Panc1 (cell line): Measurements from ENCODE around the gene DESI1. TPM values are rescaled to one million over a fixed set of nuclear protein-coding genes. Genes with fewer than 3 reads are reported as not detected.

Experiments
- ATAC-seq: fragments of 200-7000 bp; cut with Tn5 transposase; 2 replicates; pipeline ENCODE4 v1.9.1; 2020; ENCODE audit warnings: mild to moderate bottlenecking, moderate library complexity
- BruUV-seq: library from RNA; stranded (reverse); fragments of 400-500 nt; replicated peaks from 2 replicates; lab custom pipeline; 2021; lab: Mats Ljungman, UMichigan
- CTCF ChIA-PET: fragments of 300-600 bp; sonication (Branson Sonifier 250); formaldehyde crosslinking; loops from one replicate; lab custom pipeline; 2022; ENCODE audit warnings: antibody characterized with exemption; lab: Charles Lee
- POLR2A ChIA-PET: fragments of 300-600 bp; sonication (Branson Sonifier 250); formaldehyde crosslinking; loops from one replicate; lab custom pipeline; 2022; ENCODE audit warnings: antibody characterized with exemption; lab: Charles Lee
- DNase-seq: peaks from one replicate; pipeline ENCODE4 v3.0.0-alpha.2; 2010; ENCODE audit warnings: low read depth, low spot score
- H3K27ac ChIP-seq: 2 replicates; pipeline ENCODE4 v1.5.1; 2011; ENCODE audit warnings: mild to moderate bottlenecking, low read length, inconsistent platforms
- H3K27me3 ChIP-seq: fragments of 200-500 bp; sonication (Bioruptor generic); 2 replicates; pipeline ENCODE4 v1.6.0; 2014; ENCODE audit warnings: low read length, inconsistent platforms; ENCODE audit not compliant: control insufficient read depth, insufficient read depth
- H3K36me3 ChIP-seq: fragments of 200-500 bp; sonication (Bioruptor generic); 2 replicates; pipeline ENCODE4 v1.5.1; 2014; ENCODE audit warnings: inconsistent platforms, mild to moderate bottlenecking, low read length, moderate library complexity; ENCODE audit not compliant: control insufficient read depth, insufficient read depth
- H3K4me1 ChIP-seq: 2 replicates; pipeline ENCODE4 v1.5.1; 2011; ENCODE audit warnings: inconsistent platforms, mild to moderate bottlenecking, low read length, moderate library complexity; ENCODE audit not compliant: control insufficient read depth, insufficient read depth
- H3K4me3 ChIP-seq, 2 experiments: 2 replicates each; pipeline ENCODE4 v1.5.1; 2011 to 2012; ENCODE audit warnings: low read depth in 2 of 2, low read length in 2 of 2, mild to moderate bottlenecking in 2 of 2, inconsistent platforms in 1 of 2, moderate library complexity in 1 of 2
- H3K9me3 ChIP-seq: fragments of 200-500 bp; sonication (Bioruptor generic); 2 replicates; pipeline ENCODE4 v1.5.1; 2014; ENCODE audit warnings: low read depth, mild to moderate bottlenecking, inconsistent platforms, low read length, moderate library complexity; ENCODE audit not compliant: control insufficient read depth, insufficient read depth
- CTCF ChIP-seq: fragments of 450-650 bp; IDR thresholded peaks from 2 replicates; pipeline ENCODE4 v1.5.1; 2017; ENCODE audit warnings: mild to moderate bottlenecking
- POLR2AphosphoS5 ChIP-seq: IDR thresholded peaks from 2 replicates; pipeline ENCODE4 v1.6.1; 2012; ENCODE audit warnings: mild to moderate bottlenecking, low read depth, low read length, moderate library complexity
- REST ChIP-seq, 2 experiments: IDR thresholded peaks; 2 replicates each; pipeline ENCODE4 v1.6.1; 2011 to 2012; ENCODE audit warnings: low read depth in 2 of 2, control low read depth in 1 of 2, low read length in 1 of 2, mild to moderate bottlenecking in 1 of 2, moderate library complexity in 1 of 2; ENCODE audit not compliant: insufficient read depth in 1 of 2
- SIN3A ChIP-seq: IDR thresholded peaks from 2 replicates; pipeline ENCODE4 v1.6.1; 2012; ENCODE audit warnings: low read depth, mild to moderate bottlenecking, low read length, moderate library complexity, borderline replicate concordance; ENCODE audit not compliant: insufficient read depth
- TCF7L2 ChIP-seq: IDR thresholded peaks from 2 replicates; pipeline ENCODE4 v1.6.1; 2011; ENCODE audit warnings: mild to moderate bottlenecking, low read depth, low read length, inconsistent platforms
- in situ Hi-C: cut with HindIII; loops from 2 replicates; pipeline ENCODE4 v1.10.0; 2016; ENCODE audit warnings: low sequenced_read_pairs, low pct_unique_long_range_greater_than_20kb
- intact Hi-C: fragments of 100-400 bp; cut with micrococcal nuclease; formaldehyde crosslinking; loops from one replicate; pipeline ENCODE4 v1.10.0; 2022; ENCODE audit not compliant: unreplicated experiment
- total RNA-seq: library from RNA; stranded (reverse); gene quantifications from one replicate; pipeline ENCODE4 v1.2.1, GENCODE V29; 2021; ENCODE audit not compliant: unreplicated experiment

DESI1 gene
- total RNA-seq, 1 experiment from 2014 or later = 33.5 TPM

- intact Hi-C loops (no loop called here), in situ Hi-C loops (no loop called here)
- ChIA-PET POLR2A (no interaction called here), CTCF (no interaction called here)
- TF ChIP-seq TCF7L2 (no peak), CTCF (no peak), REST (IDR thresholded peaks at IDR 0.05; ENCODE audit: insufficient read depth in 1 of 2, low read depth in 2 of 2, low read length in 1 of 2) (no peak), SIN3A (no peak), POLR2AphosphoS5 (no peak)
- no peak for ATAC-seq
- no peaks in the 10 kb centered on the region; the same call in 1 of the 2 replicates for H3K4me1 ChIP-seq
- no peaks in the 10 kb centered on the region for H3K9me3 ChIP-seq
- BruUV-seq = TSS peak; percentile 56
- no peak overlapping the region for H3K27ac ChIP-seq
- H3K4me3 ChIP-seq = no peak overlapping the region
- DNase-seq = no peak
- H3K36me3 ChIP-seq = peaks cover 23% of the 10 kb centered on the region; the same call in 1 of the 2 replicates
- no peaks in the 10 kb centered on the region for H3K27me3 ChIP-seq
Observed at GRCh38 chr22:41661713-41662112, 40.9 kb upstream of the DESI1 start.

GRCh38 chr22:41661088-41661487 lies 40.2 kb upstream of the DESI1 start:
- no peak for TF ChIP-seq POLR2AphosphoS5
- TF ChIP-seq SIN3A = no peak
- no peak for TF ChIP-seq TCF7L2
- TF ChIP-seq REST (IDR thresholded peaks at IDR 0.05; ENCODE audit: insufficient read depth in 1 of 2, low read depth in 2 of 2, low read length in 1 of 2) = no peak
- no peak for TF ChIP-seq CTCF
- intact Hi-C loops (no loop called here), in situ Hi-C loops (no loop called here)
- no peak overlapping the region for H3K27ac ChIP-seq
- POLR2A ChIA-PET = no interaction called here
- H3K4me1 ChIP-seq = no peaks in the 10 kb centered on the region
- no peak overlapping the region for H3K4me3 ChIP-seq
- BruUV-seq = no TSS peak
- DNase-seq (no peak), ATAC-seq (no peak)
- H3K27me3 ChIP-seq = no peaks in the 10 kb centered on the region
- CTCF ChIA-PET = no interaction called here
- H3K36me3 ChIP-seq = peaks cover 27% of the 10 kb centered on the region; the same call in 1 of the 2 replicates
- no peaks in the 10 kb centered on the region for H3K9me3 ChIP-seq
